NCI-H1105 (cell line): Measurements from ENCODE around the gene CDK2AP2.
"Not testable (repeated sequence)": the region's sequence is repeated elsewhere in the genome, so short reads cannot be mapped to it uniquely, and the experiment has no call there.

Source experiments
- DNase-seq: peaks from one replicate; lab custom pipeline; 2025; lab: John Stamatoyannopoulos, UW

CDK2AP2 gene

DNA sequence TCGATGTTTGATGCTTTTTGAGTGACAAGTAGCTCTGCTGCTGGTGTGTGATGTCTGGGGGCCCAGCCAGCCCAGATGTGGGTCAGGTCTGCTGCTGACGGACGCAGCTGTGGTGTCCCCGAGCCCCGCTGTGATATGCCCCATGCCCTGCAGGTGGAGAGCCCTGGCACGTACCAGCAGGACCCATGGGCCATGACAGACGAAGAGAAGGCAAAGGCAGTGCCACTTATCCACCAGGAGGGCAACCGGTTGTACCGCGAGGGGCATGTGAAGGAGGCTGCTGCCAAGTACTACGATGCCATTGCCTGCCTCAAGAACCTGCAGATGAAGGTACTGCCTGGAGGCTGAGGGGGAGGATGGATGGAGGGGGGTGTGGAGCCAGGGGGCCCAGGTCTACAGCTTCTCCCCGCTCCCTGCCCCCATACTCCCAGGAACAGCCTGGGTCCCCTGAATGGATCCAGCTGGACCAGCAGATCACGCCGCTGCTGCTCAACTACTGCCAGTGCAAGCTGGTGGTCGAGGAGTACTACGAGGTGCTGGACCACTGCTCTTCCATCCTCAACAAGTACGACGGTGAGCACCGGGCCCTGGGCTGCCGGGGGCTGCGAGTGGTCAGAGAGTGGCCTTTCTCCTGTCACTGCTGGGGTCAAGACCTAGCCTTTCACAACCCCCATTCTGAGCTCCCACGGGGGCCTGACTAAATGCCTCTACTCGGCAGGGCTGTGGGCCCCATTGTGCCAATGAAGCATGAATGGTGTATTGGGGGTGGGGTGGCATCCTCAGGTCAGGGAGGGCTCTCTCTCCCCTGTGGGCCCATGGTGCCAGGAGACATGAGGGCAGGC lies 17.9 kb downstream of the CDK2AP2 start:
- DNase-seq, result no peak

DNA sequence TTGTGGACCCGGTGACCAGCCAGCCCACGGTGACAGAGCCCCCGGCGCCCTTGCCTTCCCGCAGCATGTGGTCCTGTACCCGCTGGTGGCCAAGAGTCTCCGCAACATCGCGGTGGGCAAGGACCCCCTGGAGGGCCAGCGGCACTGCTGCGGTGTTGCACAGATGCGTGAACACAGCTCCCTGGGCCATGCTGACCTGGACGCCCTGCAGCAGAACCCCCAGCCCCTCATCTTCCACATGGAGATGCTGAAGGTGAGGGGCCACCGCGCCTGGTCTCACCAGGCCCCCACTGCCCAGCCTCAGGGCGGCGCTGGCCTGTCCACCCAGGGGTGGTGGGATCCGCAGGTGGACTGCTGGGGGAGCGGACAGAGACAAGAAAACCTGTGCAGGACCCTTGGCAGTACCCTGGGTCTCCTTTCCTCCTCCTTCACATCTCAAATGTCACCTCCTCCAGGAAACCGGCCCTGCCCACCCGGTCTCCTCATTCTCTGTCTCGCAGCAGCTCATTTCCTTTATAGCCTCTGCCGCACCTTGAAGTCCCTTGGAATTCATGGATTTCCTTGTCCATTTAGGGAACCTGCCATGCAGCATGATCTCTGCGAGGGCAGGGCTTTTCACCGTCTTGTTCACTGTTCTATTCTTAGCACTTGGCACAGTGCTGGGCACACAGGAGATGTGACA lies 18.6 kb downstream of the CDK2AP2 start:
- DNase-seq, result no peak

DNA sequence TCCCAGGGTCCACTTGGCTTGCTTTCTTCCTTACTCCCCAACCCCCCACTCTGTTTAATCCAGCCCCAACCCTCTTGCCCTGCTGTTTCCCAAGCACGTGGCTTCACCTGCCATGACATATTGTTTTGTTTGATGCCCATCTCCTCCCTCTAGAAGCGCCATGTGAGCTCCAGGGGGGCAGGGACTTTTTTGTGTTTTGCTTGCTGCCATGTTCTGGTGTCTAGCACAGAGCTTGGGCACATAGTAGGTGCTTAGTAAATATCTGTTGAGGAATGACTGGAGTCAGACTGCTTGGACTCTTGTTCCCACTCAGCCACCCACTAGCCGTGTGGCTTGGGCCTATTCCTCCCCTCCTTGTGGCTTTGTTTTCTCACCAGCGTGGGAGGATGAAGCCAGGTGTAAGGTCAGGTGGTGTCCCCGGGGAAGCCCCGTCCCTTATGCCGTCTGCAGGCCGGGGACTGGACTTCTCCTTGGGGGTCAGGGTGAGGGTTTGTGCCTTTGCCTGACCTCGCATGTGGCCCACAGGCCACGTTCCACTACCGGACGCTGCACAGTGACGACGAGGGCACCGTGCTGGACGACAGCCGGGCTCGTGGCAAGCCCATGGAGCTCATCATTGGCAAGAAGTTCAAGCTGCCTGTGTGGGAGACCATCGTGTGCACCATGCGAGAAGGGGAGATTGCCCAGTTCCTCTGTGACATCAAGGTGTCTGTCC lies 21.3 kb downstream of the CDK2AP2 start:
- no peak for DNase-seq

DNA sequence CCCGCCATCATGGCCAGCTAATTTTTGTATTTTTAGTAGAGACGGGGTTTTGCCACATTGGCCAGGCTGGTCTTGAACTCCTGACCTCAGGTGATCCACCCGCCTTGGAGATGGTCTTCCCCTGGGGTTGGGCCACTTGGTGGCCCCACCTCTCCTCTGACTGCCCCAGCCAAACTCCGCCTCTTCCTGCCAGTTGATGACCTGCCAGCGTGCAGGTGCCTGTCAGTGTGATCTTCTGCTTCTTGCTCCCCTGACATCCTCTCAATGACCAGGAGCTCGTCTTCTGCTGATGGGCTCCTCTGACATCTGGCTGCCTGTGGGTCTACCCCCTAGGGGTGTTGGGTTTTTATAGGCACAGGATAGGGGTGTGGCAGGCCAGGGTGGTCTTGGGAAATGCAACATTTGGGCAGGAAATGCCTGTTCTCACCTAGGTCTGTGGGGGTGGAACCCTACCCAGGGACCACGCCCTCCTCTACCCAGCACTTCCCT lies 22.0 kb downstream of the CDK2AP2 start:
- not testable (repeated sequence) for DNase-seq

DNA sequence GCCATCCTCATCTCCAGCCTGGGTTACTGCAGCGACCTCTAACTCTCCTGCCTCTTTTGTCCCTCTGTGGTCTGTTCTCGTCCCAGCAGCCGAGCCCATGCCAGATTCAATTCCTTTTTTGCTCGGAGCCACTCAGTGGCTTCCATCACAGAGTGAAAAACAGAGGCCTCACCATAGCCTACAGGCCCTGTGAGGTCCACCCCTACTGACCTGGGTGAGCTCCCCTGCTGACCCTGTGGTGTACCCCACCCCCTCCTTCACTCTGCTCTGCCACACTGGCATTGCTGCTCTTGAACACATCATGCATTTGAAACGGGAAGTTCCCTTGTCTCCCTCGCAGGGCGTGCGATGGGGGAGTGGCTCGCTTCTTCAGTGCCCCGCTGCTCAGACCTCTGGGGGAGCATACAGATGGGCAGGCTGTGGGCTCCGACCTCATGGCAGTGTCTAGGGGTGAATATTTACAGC lies 23.1 kb downstream of the CDK2AP2 start:
- DNase-seq, result no peak

DNA sequence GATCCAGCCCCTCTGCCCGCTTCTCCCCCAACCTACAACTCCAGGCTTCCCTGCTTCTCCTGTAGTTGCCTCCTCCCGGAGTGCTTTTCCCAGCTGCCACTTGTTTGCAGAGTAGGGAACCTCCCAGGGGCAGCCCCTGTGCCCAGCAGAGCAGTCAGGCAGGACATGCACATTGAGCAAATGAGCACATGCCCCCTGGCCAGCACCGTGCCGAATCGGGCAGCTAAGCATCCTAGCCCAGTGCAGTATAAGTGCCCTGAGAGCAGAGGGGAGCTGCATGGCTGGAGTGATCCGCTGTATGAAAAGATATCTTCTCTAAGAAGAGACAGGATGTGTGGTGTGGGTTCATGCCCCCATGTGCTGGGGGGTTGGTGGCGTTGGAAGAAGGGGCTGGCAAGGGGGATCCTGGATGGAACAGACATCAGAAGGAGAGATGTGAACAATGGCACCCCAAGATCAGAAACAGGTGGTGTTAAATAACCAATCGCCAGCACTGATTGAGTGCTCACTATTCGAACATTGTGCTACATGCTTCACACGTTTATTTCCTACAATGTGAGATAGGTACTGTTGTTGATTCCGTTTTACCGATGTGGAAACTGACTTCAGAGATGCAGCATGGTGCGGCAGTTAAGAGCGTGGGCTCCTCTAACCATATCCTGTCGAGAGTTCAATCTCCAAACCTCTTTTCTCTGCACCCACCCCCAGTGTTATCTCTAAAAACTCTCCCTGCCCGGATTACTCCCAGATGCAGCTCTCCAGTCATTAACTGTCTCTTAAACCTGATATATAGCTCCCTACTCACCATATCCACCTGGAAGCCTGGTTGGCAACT lies 23.9 kb downstream of the CDK2AP2 start:
- no peak for DNase-seq

DNA sequence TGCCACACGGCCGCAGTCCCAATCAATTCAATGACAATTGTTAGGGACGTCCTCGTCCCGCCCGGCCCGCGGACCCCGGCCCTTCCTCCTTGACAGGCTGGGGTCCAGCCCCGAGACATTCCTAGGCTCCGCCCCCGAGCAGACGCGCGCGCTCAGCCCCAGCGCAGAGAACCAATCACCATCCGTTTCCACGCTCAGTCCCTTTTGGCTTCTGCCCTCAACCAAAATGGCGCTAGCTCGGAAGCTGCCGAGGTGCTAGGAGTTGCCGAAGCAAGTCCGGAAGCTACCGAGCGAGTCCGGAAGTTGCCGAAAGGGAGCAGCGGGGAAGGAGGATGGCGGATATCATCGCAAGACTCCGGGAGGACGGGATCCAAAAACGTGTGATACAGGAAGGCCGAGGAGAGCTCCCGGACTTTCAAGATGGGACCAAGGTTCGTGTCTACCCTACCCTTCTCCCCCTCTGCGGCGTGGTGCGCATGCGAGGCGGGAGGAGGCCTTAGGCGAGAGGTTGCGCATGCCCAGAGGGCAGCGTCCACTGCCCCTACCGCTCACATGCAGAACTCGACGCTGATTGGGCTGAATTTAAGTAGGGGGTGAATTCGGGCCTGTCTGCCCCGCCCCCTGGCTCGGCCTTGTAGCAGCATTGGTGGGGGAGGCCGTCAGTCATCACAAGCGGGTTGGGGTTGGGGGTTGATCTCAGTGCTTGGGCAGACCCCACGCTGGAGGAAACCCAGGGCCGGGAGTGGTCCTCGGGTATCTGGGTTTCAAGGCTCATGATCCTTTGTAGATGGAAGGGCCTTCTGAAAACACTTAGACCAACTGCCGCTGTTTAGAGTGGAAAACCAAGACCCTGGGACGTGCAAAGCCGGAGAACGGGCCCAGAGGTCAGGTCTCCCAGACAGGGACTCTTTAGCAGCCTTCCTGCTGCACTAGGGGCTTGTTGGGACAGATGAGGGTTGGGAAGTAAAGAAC lies 24.8 kb downstream of the CDK2AP2 start, which contains the start of gene AIP:
Gene AIP, plus strand, starts transcription at position 200 of the 972 bp plus-strand sequence. Its CDS starts 133 bp downstream, at position 333.
- peak; percentile 97 for DNase-seq

DNA sequence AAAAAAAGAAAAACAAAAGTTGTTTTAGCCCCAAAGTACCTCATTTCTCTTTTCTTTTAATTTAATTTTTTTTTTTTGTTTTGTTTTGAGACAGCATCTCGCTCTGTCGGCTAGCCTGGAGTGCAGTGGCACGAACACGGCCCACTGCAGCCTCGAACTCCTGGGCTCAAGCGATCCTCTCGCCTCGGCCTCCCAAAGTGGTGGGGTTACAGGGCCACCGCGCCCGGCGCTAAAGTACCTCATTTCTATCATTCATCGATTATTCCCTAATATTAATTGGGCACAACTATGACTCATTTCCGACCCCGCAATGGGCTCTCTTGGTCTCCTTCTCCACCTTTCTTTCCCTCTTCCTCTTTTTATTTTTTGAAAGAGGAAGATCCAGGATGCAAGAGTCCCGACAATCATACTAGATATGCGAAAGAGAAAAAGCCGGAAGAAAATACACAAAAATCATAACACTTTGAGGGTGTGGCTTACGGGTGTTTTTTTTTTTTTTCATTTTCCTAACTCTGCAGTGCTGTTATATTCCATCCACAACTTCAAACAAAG lies 25.6 kb downstream of the CDK2AP2 start:
- no peak for DNase-seq

DNA sequence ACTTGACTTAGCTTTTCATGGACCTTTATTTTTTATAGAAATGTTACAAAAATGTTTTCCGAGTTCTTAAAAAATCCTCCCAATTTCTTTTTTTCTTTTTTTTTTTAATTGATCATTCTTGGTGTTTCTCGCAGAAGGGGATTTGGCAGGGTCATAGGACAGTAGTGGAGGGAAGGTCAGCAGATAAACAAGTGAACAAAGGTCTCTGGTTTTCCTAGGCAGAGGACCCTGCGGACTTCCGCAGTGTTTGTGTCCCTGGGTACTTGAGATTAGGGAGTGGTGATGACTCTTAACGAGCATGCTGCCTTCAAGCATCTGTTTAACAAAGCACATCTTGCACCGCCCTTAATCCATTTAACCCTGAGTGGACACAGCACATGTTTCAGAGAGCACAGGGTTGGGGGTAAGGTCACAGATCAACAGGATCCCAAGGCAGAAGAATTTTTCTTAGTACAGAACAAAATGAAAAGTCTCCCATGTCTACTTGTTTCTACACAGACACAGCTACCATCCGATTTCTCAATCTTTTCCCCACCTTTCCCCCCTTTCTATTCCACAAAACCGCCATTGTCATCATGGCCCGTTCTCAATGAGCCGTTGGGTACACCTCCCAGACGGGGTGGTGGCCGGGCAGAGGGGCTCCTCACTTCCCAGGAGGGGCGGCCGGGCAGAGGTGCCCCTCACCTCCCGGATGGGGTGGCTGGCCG lies 30.5 kb downstream of the CDK2AP2 start:
- not testable (repeated sequence) for DNase-seq

DNA sequence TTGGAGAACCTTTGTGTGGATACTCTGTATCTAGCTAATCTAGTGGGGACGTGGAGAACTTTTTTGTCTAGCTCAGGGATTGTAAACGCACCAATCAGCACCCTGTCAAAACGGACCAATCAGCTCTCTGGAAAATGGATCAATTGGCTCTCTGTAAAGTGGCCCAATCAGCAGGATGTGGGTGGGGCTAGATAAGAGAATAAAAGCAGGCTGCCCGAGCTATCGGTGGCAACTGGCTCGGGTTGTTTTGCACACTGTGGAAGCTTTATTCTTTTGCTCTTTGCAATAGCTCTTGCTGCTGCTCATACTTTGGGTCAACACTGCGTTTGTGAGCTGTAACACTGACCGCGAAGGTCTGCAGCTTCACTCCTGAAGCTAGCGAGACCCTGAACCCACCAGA lies 31.3 kb downstream of the CDK2AP2 start:
- DNase-seq, result not testable (repeated sequence)

DNA sequence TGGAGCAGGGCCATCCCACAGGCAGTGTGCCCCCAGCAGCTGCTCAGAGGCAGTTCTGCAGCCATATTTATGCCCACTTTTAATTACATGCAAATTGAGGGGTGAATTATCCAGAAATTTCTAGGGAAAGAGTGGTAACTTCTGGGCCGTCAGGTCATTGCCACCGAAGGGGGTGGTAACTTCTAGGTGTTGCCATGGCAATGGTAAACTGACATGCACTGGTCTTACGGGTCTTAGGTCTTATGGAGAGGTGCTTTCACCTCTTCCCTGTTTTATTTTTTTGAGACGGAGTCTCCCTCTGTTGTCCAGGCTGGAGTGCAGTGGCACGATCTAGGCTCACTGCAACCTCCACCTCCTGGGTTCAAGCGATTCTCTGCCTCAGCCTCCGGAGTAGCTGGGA lies 35.1 kb downstream of the CDK2AP2 start:
- DNase-seq, result no peak

DNA sequence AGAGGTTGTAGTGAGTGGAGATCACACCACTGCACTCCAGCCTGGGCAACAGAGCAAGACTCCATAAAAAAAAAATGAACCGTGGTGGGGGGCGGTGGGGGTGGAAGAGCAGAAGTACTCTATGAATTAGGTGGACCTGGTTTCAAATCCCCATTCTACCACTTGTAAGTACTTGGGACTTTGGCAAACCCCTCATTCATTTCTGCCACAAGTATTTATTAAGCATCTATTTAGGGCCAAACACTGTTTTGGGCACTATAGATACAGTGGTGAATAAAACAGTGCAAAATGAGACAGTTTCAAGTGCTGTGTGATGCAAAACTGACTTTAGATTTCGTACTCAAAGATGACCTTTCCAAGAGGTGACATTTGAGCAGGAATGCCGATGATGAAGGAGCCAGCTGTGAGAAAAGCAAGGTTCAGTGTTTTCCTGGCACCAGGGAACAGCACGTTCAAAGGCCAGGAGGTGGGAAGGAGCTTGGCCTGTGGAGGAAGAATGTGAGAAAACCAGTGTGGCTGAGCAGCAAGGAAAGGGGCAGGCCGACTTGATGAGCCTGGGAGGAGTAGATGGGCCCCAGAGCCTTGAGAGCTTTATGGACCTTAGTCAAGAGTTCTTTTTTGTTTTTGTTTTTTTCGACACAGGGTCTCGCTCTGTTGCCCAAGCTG lies 37.5 kb downstream of the CDK2AP2 start:
- DNase-seq, result no peak

DNA sequence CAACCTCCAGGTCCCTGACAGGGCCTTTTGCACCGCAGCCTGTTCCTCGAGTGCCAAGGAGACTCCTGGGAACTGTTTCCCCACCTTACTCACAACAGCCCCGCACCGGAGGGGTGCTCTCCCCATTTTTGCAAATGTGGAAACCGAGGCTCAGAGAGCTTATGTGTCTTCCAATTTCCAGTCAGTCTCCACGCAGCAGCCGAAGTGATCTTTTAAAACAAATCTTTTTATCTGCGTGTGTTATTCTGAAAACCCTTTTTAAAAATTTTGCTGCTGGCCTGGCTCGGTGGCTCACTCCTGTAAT lies 38.5 kb downstream of the CDK2AP2 start:
- DNase-seq, result no peak

DNA sequence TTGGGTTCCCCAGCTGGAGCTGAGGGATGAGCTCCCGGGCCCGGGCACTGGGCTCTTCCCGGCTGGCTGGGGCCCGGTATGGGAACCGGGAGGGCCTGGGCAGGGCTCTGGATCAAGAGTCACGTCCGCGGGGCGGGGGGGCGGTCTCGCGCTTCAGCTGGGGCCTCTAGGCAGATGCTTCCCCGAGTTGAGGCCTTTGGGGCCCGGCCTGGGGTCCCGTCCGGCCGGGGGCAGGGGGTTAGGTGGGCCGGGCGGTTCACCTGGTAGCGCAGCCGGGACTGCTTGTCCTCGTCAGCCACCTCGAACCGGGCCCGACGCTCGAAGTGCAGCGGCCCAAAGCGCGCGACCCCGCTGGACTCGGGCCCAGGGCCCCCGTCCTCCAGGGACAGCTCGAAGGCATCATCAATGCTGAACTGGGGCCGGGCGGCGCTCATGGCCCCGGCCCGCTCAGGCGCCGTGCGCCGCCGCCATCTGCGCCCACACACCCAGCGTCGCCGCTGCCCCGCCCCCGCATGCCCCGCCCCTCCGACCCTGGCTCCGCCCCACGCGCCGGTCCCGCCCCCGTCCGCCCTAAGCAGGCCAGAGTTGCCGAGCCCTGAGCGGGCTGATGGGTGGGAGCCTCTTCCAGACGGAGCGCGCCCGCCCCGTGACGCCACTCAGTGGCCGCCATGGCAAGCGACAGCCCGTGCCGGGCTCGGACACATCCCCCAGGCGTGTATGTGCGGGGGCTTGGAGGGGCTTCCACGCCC lies 39.0 kb downstream of the CDK2AP2 start, which contains the start of gene TMEM134:
Gene TMEM134, minus strand, starts transcription at position 493 of the 749 bp plus-strand sequence. Its CDS starts 59 bp downstream, at position 434.
- peak; percentile 83 for DNase-seq

DNA sequence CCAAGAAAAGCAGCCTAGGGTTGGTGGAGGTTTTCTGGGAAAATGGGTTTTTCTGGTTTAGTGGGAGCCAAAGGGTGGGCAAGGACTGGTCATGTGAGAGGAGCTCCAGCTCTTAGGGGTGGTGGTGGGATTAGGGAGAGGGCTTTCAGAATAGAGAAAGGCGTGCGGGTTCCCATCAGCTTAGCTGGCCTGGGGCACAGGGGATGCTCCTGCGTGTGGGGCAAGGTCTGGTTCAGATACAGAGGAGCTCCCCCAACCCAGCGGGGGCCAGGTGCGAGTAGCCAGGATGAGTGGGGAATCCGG lies 39.6 kb downstream of the CDK2AP2 start:
- DNase-seq, result no peak

DNA sequence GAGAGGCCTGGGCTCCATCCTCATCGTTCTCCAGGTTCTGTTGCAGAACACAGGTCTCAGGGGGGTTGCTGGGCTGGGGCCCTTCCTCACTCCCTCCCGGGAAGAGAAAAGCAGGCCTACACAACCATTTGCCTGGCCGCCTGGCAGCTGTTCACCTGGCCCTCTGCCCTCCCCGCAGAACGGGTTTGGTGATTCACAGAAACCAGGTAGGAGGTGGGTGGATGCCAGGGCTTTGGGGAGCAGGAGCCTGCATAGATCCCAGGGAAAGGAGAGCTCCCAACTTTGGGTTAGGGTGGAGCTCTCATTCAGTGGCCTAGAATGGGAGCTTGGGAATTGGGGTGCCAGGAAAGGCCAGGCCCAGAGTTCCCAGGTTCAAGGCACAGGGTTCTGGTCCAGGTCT lies 39.9 kb downstream of the CDK2AP2 start:
- peak; percentile 47 for DNase-seq

DNA sequence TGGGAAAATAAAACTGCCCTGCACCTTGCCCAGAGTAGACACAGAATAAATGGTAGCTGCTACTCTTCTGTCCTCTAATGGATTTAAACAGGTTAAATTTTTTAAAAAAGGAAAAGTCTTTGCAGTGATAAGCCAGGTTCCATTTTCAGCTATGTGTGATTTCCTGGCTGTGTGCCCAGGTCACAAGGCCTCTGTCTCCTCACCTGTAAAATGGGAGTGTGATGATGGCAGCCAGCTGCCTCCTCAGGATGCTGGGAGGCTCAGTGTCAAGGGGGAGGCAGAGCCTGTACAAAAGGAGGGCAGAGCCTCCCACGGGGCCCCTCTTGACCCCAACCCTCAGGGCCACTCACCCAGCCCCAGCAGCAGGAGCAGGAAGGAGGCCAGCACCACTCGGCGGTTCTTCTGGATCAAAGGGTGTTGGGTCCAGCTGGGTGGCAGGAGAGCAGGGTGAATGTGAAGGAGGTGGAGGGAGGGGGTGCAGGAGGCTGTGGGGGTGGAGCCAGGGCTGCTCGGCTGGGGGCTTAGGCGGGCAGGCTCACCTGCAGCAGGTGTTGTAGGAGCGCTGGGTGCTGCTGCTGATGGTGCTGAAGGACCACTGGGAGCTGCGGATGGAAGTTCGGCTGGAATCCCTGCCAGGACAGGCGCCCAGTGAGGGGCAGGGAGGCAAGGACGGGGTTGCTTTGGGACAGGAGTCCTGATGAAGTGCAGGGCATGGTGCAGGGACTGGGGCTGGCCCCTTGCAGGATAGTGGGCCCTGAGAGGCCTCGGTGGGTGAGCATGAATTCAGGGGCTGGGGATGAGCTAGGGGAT lies 40.8 kb downstream of the CDK2AP2 start:
- no peak for DNase-seq
